Heart left ventricle (tissue), 16 donors: ENCODE measurements around the gene CLNK. TPM values are rescaled to one million over a fixed set of nuclear protein-coding genes. Genes with fewer than 3 reads are reported as not detected.

Experiments
- ATAC-seq, 4 donors: fragments of 200-7000 bp; cut with Tn5 transposase; one replicate each; pipeline ENCODE4 v1.9.1; 2020 to 2022; ENCODE audit warnings: moderate library complexity in 4 of 4, mild to moderate bottlenecking in 3 of 4, moderate number of reproducible peaks in 1 of 4
- DNase-seq, 5 donors: peaks; one replicate each; pipeline ENCODE4 v3.0.0-alpha.2; 2020
- H3K27ac ChIP-seq, 12 donors: fragments of 200-600 bp; sonication (generic) in 4 of 12; one replicate each; pipeline versions ENCODE4 v1.5.0 to v1.8.0; 2016 to 2022; ENCODE audit warnings: mild to moderate bottlenecking in 2 of 12
- H3K27me3 ChIP-seq, 9 donors: fragments of 200-600 bp; sonication (generic) in 2 of 9; one replicate each; pipeline versions ENCODE4 v1.5.1 to v1.8.0; 2016 to 2022; ENCODE audit warnings: mild to moderate bottlenecking in 3 of 9
- H3K36me3 ChIP-seq, 9 donors: fragments of 200-600 bp; sonication (generic) in 2 of 9; one replicate each; pipeline versions ENCODE4 v1.5.0 to v1.8.0; 2018 to 2022; ENCODE audit warnings: mild to moderate bottlenecking in 2 of 9
- H3K4me1 ChIP-seq, 12 donors: fragments of 200-600 bp; sonication (generic) in 4 of 12; one replicate each; pipeline versions ENCODE4 v1.5.0 to v1.8.0; 2016 to 2022; ENCODE audit warnings: mild to moderate bottlenecking in 3 of 12
- H3K4me3 ChIP-seq, 12 donors: fragments of 200-600 bp; sonication (generic) in 4 of 12; one replicate each; pipeline versions ENCODE4 v1.5.0 to v1.8.0; 2017 to 2022; ENCODE audit warnings: mild to moderate bottlenecking in 9 of 12, moderate library complexity in 4 of 12
- H3K9me3 ChIP-seq, 12 donors: fragments of 200-600 bp; sonication (generic) in 4 of 12; one replicate each; pipeline versions ENCODE4 v1.5.0 to v1.8.0; 2016 to 2022; ENCODE audit warnings: mild to moderate bottlenecking in 1 of 12
- POLR2A ChIP-seq, 2 donors: fragments of 450-650 bp; IDR thresholded peaks; one replicate each; pipeline ENCODE4 v1.6.1; 2017; ENCODE audit warnings: antibody characterized with exemption in 2 of 2, mild to moderate bottlenecking in 2 of 2, moderate library complexity in 2 of 2
- WGBS, 4 donors: extraction: QIAGEN DNeasy Blood & Tissue Kit in 2 of 4; methylation state at CpG; one replicate each; pipeline versions ENCODE4 v1.1.5 to v1.1.7; 2013 to 2018; 5-methylcytosine and 5-hydroxymethylcytosine counted together
- intact Hi-C, 10 donors: fragments of 100-400 bp; cut with DNase I; formaldehyde crosslinking; loops; one replicate each; pipeline versions ENCODE4 v1.11.1 to v1.14.2; 2022
- polyA plus RNA-seq, 2 donors: library from polyadenylated mRNA; stranded (reverse); fragments of 200-250 nt; gene quantifications; one replicate each; pipeline ENCODE4 v1.2.3, GENCODE V29; 2013
- total RNA-seq, 9 donors: library from RNA; depleted of rRNA in 2 of 9; stranded (reverse); fragments of >200 nt in 2 of 9; fragmentation: NEBNext Ultra II Directional in 3 of 9; extraction: Animal tissue kit (Norgen Biotek cat#: 25700) in 3 of 9; gene quantifications; one replicate each; pipeline versions ENCODE4 v1.1.0 to v1.2.4, GENCODE V29; 2016 to 2023
- TF ChIP-seq, protein P1 (sequence below), 12 donors: fragments of 200-600 bp; sonication (generic) in 4 of 12; IDR thresholded peaks; one replicate each; pipeline versions ENCODE4 v1.5.0 to v1.8.0; 2018 to 2022; ENCODE audit warnings: antibody characterized with exemption in 12 of 12, mild to moderate bottlenecking in 5 of 12
- donor health status: ischemic (EF 13 %, LVEDD 7.1; RV severe dilation, severe dysfunction).
- donor health status: healthy with polysubstance abuse.
- donor health status: DM: no; HTN: yes; CAD: no.
- donor health status: DM: no; HTN: no; CAD: no.
- donor health status: ischemic (EF 25% LVEDD 6.9; RV normal size, moderate dysfunction).
- donor health status: ischemic (EF 25% LVEDD 5.7; RV mildly dilated, moderate dysfunction).
- donor health status: healthy.
- donor health status: DM: yes; HTN: yes; CAD: no.
- donor health status: ischemic (EF 35%, LVEDD 5.7; RV mildly dilated, moderate dysfunction).
- donor health status: nonischemic (EF 11% LVEDD 7.7; RV severe dilation, severe dysfunction).
- donor health status: DM: yes; HTN: yes; CAD: no.
- donor health status: PGD.
- donor health status: ischemic (EF 29% LVEDD 5.4; RV normal size, mild dysfunction).
- donor health status: nonischemic (EF 23%, LVEDD 6.1; RV moderate dilation, normal function).

The CLNK gene
- total and polyA plus RNA-seq, 11 donors, result 0.01 to 0.16 (median 0.11) TPM; not detected in 8

DNA sequence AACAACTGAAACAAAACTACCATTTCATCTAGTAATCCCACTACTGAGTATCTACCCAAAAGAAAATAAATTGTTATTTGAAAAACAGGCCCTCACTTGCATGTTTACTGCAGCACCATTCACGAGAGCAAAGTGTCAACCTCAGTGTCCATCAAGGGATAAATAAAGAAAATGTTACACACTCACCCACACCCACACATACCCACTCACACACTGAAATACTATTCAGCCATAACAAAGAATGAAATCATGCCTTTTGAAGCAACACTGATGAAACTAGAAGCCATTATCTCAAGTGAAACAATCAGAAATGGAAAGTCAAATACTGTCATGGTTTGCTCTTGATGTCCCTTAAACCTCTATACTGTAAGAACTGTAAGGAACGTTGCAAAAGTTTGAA lies 44.8 kb upstream of the CLNK start:
- no peak for TF ChIP-seq POLR2A (IDR thresholded peaks at IDR 0.05)
- TF ChIP-seq, protein P1, sequence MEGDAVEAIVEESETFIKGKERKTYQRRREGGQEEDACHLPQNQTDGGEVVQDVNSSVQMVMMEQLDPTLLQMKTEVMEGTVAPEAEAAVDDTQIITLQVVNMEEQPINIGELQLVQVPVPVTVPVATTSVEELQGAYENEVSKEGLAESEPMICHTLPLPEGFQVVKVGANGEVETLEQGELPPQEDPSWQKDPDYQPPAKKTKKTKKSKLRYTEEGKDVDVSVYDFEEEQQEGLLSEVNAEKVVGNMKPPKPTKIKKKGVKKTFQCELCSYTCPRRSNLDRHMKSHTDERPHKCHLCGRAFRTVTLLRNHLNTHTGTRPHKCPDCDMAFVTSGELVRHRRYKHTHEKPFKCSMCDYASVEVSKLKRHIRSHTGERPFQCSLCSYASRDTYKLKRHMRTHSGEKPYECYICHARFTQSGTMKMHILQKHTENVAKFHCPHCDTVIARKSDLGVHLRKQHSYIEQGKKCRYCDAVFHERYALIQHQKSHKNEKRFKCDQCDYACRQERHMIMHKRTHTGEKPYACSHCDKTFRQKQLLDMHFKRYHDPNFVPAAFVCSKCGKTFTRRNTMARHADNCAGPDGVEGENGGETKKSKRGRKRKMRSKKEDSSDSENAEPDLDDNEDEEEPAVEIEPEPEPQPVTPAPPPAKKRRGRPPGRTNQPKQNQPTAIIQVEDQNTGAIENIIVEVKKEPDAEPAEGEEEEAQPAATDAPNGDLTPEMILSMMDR (IDR thresholded peaks at IDR 0.05), result no peak
- H3K4me3 ChIP-seq, result no peak overlapping the region
- WGBS, 4 donors, result 66 to 75% (median 71%) methylated on average over 2 of the region's 2 CpGs
- H3K27me3 ChIP-seq, result peaks cover 0 to under 1% (median 0%) of the 10 kb centered on the region in 9 donors
- ATAC-seq (no peak), DNase-seq (no peak)
- H3K9me3 ChIP-seq, result no peaks in the 10 kb centered on the region
- H3K4me1 ChIP-seq, result no peaks in the 10 kb centered on the region
- H3K27ac ChIP-seq, result no peak overlapping the region
- intact Hi-C loops, result no loop called here
- no peaks in the 10 kb centered on the region for H3K36me3 ChIP-seq

DNA sequence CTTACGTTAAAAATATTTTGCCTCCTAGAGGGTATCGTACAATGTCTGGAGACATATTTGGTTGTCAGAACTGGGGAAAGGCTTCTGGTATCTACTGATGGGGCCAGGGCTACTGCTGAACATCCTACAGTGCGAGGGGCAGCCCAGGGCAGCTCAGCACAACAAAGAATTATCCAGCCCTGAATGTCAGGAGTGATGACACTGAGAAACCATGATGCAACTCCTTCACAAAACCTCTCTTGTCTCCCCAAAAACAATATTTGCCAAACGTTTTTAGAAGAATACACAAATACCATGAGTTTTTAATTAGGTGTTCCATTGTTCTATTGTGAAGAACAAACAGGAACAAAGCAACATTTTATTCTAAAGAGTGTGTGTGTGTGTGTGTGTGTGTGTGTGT lies 43.4 kb upstream of the CLNK start:
- no peak for TF ChIP-seq POLR2A (IDR thresholded peaks at IDR 0.05)
- TF ChIP-seq, protein P1 (IDR thresholded peaks at IDR 0.05), result no peak
- no peaks in the 10 kb centered on the region for H3K27me3 ChIP-seq
- no peak overlapping the region for H3K4me3 ChIP-seq
- no peaks in the 10 kb centered on the region for H3K9me3 ChIP-seq
- intact Hi-C loops, result no loop called here
- DNase-seq (no peak), ATAC-seq (no peak)
- no peaks in the 10 kb centered on the region for H3K4me1 ChIP-seq
- WGBS, 4 donors, result 48 to 71% (median 69%) methylated on average over 3 to 4 of the region's 4 CpGs
- no peaks in the 10 kb centered on the region for H3K36me3 ChIP-seq
- H3K27ac ChIP-seq, result no peak overlapping the region

DNA sequence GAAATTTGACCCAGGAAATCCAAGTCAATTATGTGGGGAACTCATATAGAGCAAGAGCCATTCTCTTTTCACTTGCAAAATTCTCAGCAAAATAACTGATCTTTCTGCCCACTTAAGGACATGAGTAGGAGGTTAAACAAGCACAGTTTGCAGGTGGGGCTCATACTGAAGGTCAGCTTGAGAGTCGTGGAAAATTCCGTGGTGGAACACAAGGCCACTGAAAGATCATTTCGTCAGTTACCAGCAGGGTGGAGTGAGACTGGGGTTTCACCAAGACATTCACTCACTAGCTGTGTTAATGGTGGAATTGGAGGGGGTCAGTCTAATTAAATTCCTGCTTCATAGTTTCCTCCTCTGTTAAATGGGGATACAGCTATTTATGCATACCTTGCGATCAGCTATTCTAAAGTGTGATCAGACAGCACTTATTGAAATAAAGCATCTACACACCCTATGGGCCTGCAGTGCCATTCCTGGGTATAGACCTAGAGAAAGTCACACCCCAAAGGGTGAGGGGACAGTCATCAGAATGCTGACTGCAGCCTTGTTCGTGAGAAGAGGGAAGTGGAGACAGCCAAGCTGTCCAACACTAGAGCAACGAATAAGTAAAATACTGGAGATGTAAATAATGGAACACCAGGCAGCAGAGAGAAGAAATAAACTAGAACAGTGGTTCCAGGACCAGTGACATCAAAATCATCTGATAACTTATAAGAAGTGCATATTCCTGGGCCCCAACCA lies 42.7 kb upstream of the CLNK start:
- intact Hi-C loops, result no loop called here
- H3K36me3 ChIP-seq, result no peaks in the 10 kb centered on the region
- 62 to 77% (median 65%) methylated on average over 6 of the region's 6 CpGs for whole genome bisulfite sequencing, 4 donors
- no peak overlapping the region for H3K4me3 ChIP-seq
- TF ChIP-seq POLR2A (IDR thresholded peaks at IDR 0.05), result no peak
- TF ChIP-seq, protein P1 (IDR thresholded peaks at IDR 0.05), result no peak
- no peak overlapping the region for H3K27ac ChIP-seq
- no peaks in the 10 kb centered on the region for H3K4me1 ChIP-seq
- ATAC-seq (no peak), DNase-seq (no peak)
- H3K9me3 ChIP-seq, result no peaks in the 10 kb centered on the region
- H3K27me3 ChIP-seq, result no peaks in the 10 kb centered on the region

DNA sequence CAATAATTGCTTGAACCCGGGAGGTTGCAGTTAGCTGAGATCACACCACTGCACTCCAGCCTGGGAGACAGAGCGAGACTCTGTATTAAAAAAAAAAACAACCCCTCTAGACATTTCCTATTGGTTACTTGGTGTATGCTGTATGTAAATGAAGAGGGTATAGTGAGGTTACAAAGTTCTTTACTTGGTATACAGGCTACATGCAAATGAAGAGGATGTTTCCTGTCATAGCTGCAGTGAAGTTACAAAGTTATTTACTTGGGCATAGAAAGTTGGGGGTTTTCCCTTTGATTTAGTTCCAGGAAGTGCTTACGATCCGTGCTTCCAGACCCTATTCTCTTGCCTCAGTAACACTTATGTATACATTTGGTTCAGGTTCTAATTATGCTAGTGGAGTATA lies 38.4 kb upstream of the CLNK start:
- ATAC-seq (no peak), DNase-seq (no peak)
- H3K4me3 ChIP-seq, result no peak overlapping the region
- H3K27me3 ChIP-seq, result no peaks in the 10 kb centered on the region
- no peaks in the 10 kb centered on the region for H3K36me3 ChIP-seq
- H3K9me3 ChIP-seq, result no peaks in the 10 kb centered on the region
- no peaks in the 10 kb centered on the region for H3K4me1 ChIP-seq
- H3K27ac ChIP-seq, result no peak overlapping the region
- intact Hi-C loops, result no loop called here
- WGBS, 4 donors, result 47 to 71% (median 62%) methylated on average over 4 of the region's 4 CpGs
- TF ChIP-seq, protein P1 (IDR thresholded peaks at IDR 0.05), result no peak
- TF ChIP-seq POLR2A (IDR thresholded peaks at IDR 0.05), result no peak
